HG03108 (cell line): ENCODE measurements around the gene H6PD.

Experiments
- ATAC-seq: cut with Tn5 transposase; IDR thresholded peaks from one replicate; pipeline ENCODE4 v1.9.1; 2021; ENCODE audit warnings: moderate library complexity; ENCODE audit not compliant: unreplicated experiment

Gene H6PD

DNA sequence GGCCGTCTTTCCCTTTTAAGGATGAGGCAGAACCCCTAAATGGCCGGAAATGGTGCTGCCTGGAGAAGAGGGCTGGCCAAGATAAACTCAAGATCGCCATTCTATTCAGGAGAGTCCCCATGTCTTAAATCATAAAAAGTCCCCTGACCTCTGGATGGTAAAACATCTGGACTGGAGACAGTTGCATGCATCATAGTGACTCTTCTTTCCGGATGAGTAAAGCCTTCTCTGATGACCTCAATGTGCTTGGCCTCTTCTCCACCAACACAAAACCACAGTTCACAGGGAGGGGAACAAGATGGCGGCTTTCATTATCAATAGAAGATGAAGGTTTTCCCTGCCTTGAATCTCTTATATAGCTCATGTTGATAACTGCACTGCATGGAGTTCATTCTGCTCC is 27.5 kb upstream of the H6PD start:
- ATAC-seq: no peak

DNA sequence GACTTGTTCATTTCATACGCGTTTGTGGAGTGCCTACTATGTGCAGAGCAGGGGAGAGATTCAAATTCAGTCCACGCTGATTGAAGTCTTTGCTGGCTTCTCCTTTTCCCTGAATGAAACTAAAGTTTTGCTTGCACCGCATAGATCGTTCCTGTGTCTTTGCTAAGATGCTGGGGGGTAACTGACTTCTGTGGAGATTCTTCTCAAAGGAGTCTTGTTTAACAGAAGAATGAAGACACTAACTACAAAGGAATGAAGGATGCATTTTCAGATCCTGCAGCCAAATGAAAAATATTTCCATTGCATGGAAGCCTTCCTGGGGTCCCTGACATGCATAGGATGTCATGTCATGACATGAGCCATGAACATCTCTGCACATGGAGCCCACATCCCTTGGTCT is 26.9 kb upstream of the H6PD start:
- ATAC-seq: no peak

DNA sequence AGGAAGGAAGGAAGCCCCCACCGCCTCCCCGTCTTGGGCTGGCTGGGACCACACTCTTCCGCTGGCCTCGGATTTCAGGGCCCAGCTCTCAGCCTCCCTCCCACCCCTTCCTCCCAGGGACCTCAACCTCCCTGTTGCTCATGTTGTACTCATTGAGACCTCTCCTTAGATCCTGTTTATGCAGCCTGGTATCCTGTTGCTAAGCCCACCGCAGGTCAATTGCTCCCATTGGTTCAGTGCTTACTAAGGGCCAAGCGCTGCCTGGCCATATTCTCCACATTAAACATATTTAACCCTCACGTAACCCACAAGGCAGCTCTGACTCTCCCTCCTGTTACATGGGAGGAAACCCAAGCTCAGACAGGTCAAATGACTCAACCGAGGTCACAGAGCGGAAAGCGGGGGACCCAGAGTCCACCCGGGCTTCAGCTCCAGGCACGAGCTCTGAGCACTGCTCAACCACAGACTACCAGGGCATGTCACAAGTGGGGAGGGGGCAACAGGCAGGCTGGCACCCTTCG is 23.2 kb upstream of the H6PD start:
- no peak for ATAC-seq

DNA sequence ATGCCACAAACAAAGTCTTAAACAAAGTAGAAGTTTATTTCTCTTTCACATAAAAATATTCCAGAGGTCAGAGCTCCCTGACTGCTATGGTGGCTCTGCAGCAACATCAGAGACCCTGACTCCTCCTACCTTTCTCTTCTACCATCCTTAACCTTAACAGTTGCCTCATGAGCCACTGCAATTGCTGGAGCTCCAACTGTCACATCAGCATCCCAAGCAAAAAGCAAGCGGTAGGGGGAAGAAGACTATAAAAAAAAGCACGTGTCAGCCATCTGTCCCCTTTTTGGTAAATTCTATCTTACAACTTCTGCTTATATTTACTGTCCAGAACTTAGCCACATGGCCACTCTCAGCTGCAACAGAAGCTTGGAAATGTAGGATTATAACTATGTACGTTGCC is 21.8 kb upstream of the H6PD start:
- no peak for ATAC-seq

DNA sequence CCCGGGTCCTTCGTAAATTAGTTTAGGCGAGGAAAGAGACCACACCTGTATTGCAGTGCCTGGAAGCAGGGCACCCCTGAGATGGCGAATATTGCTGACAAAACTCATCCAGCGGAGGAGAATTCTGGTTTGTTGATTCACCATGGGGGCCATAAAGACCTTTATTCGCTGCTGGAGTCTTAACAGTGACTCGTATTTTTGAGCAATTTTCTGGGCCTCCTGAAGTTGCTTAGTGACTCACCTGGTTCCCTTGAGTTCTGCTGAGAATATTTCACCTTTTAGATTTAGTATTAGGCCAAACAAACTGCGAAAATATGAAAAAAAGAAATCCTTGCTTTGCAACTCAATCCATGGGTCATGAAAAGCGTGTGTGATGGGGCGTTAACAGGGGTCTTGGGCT is 20.6 kb upstream of the H6PD start:
- ATAC-seq: no peak

DNA sequence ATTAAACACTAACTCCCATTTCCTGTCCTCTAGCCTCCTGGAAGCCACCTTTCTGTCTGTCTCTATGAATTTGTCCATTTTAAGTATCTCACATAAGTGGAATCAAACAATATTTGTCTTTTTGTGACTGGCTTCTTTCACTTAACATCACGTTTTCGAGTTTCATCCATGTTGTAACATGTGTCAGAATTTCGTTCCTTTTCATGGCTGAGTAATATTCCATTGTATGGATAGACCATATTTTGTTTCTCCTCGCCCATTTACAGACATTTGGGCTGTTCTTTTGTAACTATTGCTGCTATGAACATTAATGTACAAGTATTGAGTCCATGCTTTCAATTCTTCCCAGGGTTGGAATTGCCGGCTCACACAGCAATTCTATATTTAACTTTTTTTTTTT is 15.7 kb upstream of the H6PD start:
- ATAC-seq: no peak

DNA sequence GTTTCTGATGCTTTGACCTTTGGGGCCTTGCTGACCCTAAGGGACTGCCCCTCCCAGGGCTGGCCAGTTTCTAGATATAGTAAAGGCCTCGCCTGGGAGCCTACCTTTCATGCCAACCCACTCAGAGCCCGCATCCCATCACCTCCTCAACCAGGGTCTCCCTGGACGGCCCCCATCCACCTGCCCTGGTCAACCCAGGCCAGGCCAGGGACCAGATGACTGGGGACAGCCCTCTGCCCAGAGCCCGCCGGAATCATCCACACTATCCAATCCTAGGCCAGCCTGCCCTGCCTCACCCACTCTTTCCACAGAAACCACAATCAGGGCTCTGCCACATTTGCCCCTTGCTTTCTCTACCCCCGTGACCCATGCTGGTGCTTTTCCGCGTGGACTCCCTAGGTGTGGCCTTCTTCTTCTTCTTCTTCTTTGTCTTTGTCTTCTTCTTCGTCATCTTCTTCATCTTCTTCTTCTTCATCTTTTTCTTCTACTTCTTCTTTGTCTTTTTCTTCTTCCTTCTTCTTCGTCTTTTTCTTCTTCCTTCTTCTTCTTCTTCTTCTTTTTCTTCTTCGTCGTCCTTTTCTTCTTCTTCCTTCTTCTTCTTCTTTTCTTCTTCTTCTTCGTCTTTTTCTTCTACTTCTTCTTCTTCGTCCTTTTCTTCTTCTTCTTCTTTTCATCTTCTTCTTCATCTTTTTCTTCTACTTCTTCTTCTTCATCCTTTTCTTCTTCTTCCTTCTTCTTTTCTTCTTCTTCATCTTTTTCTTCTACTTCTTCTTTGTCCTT is 11.5 kb upstream of the H6PD start:
- no peak for ATAC-seq

DNA sequence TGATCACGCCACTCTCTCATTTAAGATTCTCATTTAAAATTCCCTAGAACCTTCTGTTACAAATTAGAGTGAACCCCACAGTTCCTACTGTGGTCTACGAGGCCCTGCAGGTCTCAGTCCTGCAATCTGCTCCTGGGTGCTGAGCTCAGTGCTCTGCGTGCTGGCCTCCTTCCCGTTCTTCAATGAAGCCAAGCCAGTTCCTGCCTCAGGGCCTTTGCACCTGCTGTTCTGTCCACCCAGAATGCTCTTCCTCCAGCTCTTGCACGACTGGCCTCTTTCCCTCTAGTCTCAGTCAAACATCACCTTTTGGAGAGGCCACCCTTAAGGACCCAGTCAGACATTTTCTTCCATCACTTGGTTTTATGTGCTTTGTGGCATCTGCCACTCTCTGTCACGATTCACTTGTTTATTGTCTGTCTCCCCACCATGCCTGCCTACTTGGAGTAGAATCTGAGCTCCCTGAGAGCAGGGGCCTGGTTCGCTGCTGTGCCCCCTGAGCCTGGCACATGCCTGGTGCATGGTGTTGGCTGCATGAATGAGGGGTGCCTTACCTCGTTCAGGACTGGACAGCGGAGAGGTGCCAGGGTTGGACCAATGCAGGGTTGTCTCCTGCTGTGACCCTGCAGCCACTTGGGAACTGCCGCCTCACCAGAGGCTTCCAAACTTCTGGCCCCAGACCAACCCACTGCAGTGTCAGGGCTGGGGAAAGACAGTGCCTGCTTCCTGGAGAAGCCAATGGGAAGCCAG is 9.7 kb upstream of the H6PD start:
- no peak for ATAC-seq

DNA sequence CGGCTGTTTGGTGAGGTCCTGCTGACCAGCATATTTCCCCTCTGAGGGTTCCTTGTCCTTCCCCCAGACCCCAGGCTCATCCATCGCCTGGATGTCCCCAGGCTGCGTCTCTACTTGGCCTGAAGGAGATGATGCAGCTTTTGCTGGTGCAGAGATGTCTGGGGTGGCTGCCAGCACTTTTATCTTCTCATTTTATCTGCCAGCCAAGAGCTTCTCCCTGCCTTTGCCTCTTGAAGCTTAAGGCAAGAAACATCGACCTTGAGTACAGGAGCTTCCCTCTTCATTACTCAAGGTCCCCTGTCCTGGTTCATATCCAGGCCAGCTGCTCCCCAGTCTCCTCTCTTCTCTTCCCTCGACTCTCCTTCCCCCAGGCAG is 9.2 kb upstream of the H6PD start:
- no peak for ATAC-seq

DNA sequence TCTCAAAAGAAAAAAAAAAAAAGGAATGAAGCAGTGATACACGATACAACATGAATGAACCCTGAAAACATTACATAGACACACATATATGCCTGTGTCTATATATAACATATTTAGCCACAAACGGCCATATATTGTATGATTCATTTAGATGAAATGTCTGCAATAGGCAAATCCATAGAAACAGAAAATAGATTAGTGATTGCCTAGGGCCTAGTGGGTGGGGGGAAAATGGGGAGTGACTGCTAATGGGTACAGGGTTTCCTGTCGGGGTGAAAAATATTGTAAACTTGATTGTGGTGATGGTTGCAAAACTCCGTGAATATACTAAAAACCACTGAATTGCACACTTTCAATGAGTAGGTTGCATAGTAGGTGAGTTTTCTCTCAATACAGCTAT is 6.0 kb upstream of the H6PD start:
- ATAC-seq: no peak

DNA sequence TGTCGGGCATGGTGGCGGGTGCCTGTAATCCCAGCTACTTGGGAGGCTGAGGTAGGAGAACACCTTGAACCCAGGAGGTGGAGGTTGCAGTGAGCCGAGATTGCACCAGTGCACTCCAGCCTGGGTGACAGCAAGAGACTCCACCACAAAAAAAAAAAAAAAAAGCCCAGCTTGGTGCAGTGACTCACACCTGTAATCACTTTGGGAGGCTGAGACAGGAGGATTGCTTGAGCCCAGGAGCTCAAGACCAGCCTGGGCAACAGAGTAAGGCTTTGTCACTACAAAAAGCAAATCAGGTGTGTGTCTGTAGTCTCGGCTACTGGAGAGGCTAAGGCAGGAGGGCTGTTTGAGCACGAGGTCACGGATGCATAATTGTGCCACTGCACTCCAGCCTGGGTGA is 5.0 kb upstream of the H6PD start:
- ATAC-seq: no peak

DNA sequence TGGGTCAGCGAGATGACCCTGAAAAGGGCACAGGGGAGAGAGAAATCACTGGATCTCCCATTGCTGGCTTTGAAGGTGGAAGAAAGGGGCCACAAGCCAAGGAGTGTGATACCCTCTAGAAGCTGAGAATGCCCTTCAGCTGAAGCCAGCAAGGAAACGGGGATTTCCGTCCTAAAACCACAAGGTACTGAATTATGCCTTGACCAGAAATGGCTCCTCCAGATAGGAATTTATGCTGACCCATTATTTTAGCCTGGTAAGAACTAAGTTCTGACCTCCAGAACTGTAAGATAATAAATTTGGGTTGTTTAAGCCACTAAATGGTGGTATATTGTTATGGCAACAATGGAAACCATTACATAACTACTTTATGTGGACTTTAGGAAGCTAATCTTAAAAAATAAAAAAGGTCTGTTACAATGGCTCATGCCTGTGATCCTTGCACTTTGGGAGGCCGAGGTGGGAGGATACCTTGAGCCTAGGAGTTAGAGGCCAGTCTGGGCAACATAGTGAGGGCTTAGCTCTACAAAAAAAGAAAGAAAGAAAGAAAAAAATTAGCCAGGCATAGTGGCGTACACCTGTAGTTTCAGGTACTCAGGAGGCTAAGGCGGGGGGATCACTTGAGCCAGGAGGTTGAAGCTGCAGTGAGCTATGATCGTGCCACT is 3.6 kb upstream of the H6PD start:
- no peak for ATAC-seq

DNA sequence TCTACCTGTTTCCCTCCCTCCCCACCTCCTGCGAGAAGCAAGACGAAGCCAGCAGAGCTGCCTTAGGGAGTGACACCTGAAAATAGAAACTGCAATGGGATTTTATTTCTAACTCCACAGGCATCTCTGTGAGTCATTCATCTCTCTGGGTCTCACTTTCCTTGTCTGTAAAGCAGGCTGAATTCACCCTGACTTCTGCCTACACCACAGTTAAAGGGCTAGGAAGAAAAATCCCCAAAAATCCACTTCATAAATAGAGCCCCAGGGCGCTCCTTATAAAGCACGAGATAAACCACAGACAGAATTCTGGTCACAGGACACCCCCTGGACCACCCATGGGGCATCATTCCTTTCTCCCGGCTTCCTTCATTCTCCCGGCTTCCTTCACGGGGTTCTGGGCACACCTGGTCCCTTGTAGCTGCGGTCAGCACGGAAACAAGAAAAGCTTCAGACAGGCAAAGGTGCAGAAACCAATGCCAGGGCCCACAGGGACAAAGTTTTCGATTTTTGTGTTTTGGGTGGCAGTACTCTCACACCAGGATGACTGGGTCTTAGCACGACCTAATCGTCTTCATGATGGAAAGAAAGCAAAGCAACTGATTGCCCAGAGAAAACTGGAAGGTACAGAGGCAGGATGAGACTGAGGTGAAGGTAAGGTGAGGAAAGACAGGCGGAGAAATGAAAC is 2.8 kb upstream of the H6PD start:
- ATAC-seq: no peak

DNA sequence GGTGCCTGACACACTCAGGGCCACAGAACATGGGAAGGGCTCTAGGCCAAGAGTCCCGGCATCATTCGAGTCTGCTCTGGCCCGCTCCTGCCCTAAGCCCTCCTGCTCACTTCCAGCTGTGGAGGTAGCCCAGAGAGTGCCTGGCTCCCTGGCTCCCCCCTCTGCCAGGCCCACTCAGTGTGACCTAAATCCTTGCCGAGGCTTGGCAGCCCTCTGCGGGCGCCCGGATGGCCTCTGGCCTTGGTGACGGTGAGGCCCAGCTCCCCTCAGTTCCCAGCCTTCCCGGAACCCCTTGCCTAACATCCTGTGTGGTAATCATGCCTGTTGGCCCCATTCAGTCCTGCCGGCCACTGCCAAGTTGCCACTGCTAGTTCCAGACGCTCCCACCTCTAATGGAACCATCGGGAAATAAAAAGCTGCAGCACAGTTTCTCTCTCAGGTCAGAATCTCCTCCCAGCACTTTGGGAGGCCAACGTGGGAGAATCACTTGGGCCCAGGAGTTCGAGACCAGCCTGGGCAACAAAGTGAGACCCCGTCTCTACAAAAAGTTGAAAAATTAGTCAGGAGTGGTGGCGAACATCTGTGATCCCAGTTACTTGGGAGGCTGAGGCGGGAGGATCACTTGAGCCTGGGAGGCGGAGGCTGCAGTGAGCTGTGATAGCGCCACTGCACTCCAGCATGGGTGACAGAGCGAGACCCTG is 1.2 kb upstream of the H6PD start:
- no peak for ATAC-seq

DNA sequence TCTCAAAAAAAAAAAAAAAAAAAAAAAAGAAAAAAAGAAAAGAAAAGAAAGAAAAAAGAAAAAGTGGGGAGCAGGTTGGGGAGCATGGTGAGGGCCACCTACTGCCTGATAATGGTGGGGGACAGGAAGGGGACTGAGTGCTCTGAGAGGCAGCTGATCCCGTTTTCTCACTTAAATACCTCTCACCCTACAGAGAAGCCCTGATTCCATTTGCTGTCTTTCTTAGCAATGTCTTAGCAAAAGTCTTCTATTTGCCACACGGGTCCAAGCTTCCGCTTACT is 692 bp upstream of the H6PD start:
- ATAC-seq: no peak

DNA sequence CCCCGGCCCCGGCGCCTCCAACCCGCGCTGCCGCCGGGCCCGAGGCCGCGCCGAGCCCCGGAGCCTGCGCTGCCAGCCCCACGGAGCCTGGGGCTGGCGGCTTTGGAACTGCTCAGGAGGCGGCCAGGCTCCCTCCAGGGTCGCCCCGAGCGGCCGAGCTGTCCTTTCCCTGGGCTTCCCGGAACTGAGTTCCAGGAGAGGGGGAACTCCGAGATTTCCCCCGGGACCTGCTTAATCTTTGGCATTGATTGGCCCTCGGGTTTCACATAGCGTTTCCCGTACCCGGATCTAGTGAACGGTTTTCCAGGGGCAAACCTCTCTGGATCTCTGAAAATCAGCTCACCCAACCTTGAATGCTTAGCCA is 504 bp downstream of the H6PD start:
- ATAC-seq: no peak

DNA sequence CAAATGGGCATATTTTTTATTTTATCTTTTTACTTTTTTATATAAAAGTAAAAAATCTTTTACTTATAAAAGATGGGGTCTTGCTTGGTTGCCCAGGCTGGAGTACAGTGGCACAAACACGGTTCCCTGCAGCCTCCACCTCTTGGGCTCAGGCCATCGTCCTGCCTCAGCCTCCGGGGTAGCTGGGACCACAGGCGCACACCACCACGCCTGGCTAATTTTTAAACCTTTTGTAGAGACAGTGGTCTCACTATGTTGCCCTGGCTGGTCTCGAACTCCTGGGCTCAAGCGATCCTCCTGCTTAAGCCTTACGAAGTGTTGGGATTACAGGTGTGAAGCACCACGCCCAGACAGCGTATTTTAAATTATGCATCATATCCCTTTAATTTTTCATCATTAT is 986 bp downstream of the H6PD start:
- ATAC-seq: no peak

DNA sequence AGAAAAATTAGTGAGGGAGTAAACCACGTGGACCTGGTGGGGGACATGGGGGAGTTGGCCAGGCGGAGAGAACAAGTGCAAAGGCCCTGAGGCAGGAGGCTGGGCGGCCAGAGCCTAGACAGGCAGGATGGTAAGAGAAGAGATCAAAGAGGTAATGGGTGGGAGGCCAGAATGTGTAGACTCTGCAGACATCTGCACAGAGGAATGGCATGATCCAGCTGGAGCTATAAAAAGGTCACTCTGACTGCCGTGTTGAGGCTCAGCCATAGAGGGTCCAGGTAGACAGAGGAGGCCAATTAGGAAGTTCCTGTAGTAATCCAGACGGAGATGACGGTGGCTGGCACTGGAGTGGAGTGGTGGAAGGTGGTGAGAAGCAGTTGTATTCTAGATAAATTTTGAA is 3.6 kb downstream of the H6PD start:
- no peak for ATAC-seq

DNA sequence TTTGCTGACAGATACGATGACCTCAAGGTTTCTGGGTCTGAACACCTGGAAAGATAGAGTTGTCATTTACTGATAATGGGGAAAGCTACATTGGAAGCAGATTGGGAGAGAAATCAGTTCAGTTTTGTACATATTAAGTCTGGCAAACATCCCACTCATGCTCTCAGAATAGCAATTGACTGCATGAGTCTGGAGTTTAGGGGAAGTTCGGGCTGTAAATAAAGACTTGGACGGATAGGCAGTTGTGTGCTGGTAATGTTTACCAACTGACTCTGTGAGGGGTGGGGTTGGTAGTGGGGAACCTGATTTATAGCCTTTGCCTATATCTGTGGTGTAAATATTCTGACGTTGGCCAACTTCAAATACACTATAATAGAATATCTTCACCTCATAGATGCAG is 4.0 kb downstream of the H6PD start:
- no peak for ATAC-seq

DNA sequence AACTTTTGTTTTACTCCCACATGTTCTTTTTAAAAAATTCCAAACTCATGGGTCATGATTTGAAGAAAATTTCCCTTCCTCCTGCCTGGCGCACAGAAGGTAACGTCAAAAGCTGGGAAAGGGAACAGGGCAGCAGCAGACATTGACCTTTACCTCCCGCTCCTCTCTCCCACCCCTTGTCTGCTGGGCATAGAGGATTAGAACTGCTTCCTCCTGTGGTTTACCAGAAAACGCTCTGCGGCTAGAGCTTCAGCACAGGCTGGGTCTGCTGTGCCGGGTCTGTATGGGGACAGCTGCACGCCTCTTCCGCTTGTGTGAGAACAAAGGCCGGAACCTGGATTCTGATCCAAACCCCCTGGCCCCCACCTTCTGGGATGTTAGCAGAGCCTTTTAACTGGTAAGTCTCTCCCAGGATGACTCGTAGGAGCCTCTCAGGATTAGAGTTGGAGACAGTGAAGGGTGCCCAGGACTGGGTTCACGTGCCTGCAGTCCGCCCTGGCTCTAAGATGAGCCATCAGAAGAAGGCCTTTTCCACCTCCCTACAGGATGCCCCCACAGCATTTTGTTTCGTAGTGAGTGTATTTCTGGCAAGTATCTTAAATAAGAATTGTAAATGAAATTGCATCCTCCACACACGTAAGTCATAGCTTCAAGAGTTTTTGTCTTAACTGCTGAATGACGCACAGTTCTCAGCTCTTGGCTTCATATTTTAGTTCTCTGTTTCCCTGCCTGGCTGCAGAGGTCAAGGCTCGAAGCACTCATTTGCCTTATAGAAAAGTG is 5.2 kb downstream of the H6PD start:
- no peak for ATAC-seq
